Keratinocyte (primary cell): Measurements from ENCODE around the gene ZFPM1. TPM values are rescaled to one million over a fixed set of nuclear protein-coding genes. Genes with fewer than 3 reads are reported as not detected.

Experiments used
- DNase-seq: peaks from one replicate; pipeline ENCODE4 v3.0.0-alpha.2; 2011; ENCODE audit warnings: low read depth, missing footprints, low spot score
- FAIRE-seq: peaks from 2 replicates; lab custom pipeline; 2011; peaks lifted over from hg19 to GRCh38; lab: Jason Lieb, UNC
- H2AFZ ChIP-seq: 2 replicates; pipeline ENCODE4 v1.6.0; 2012; ENCODE audit warnings: low read length, control low read depth, inconsistent platforms; ENCODE audit not compliant: control insufficient read depth
- H3K27ac ChIP-seq: 2 replicates; pipeline ENCODE4 v1.5.1; 2011; ENCODE audit warnings: low read length; ENCODE audit not compliant: control insufficient read depth, insufficient read depth
- H3K27me3 ChIP-seq: 3 replicates; pipeline ENCODE4 v1.6.0; 2011; ENCODE audit warnings: low read length; ENCODE audit not compliant: control insufficient read depth, insufficient read depth; ENCODE audit errors: extremely low read depth
- H3K36me3 ChIP-seq, 2 experiments: 2 replicates in 1 of 2; 3 replicates in 1 of 2; pipeline ENCODE4 v1.5.1; 2011; ENCODE audit warnings: low read length in 2 of 2, mild to moderate bottlenecking in 1 of 2; ENCODE audit not compliant: control insufficient read depth in 2 of 2, insufficient read depth in 2 of 2; ENCODE audit errors: extremely low read depth in 1 of 2
- H3K4me1 ChIP-seq: 3 replicates; pipeline ENCODE4 v1.5.1; 2011; ENCODE audit warnings: low read length; ENCODE audit not compliant: control insufficient read depth, insufficient read depth; ENCODE audit errors: extremely low read depth
- H3K4me2 ChIP-seq: 3 replicates; pipeline ENCODE4 v1.6.0; 2011; ENCODE audit warnings: low read depth, low read length; ENCODE audit not compliant: control insufficient read depth, insufficient read depth; ENCODE audit errors: extremely low read depth
- H3K4me3 ChIP-seq, 3 experiments: fragments of 200-600 bp in 1 of 3; sonication (generic) in 1 of 3; 2 replicates in 2 of 3; 3 replicates in 1 of 3; pipeline ENCODE4 v1.5.1; 2011 to 2016; ENCODE audit warnings: low read length in 3 of 3, mild to moderate bottlenecking in 3 of 3, control low read depth in 2 of 3, inconsistent platforms in 1 of 3, low read depth in 1 of 3, mixed read lengths in 1 of 3, mixed run types in 1 of 3, moderate library complexity in 1 of 3; ENCODE audit not compliant: control insufficient read depth in 2 of 3, insufficient read depth in 2 of 3; ENCODE audit errors: extremely low read depth in 1 of 3
- H3K79me2 ChIP-seq: 2 replicates; pipeline ENCODE4 v1.6.0; 2012; ENCODE audit warnings: low read length; ENCODE audit not compliant: control insufficient read depth, insufficient read depth
- H3K9ac ChIP-seq: 3 replicates; pipeline ENCODE4 v1.6.0; 2011; ENCODE audit warnings: low read length; ENCODE audit not compliant: control insufficient read depth, insufficient read depth; ENCODE audit errors: extremely low read depth
- H3K9me1 ChIP-seq: 3 replicates; pipeline ENCODE4 v1.6.0; 2011; ENCODE audit warnings: low read length; ENCODE audit not compliant: control insufficient read depth, insufficient read depth; ENCODE audit errors: extremely low read depth
- H3K9me3 ChIP-seq: 2 replicates; pipeline ENCODE4 v1.5.1; 2012; ENCODE audit warnings: low read depth, low read length; ENCODE audit not compliant: control insufficient read depth
- H4K20me1 ChIP-seq: 3 replicates; pipeline ENCODE4 v1.6.0; 2011; ENCODE audit warnings: low read length; ENCODE audit not compliant: control insufficient read depth, insufficient read depth; ENCODE audit errors: extremely low read depth
- CTCF ChIP-seq, 3 experiments: IDR thresholded peaks in 1 of 3; conservative IDR thresholded peaks in 1 of 3; optimal IDR thresholded peaks in 1 of 3; 2 replicates in 2 of 3; 3 replicates in 1 of 3; pipeline versions ENCODE3 to v1.5.1; 2011; ENCODE audit warnings: low read length in 3 of 3, mild to moderate bottlenecking in 3 of 3, moderate library complexity in 2 of 3, control low read depth in 1 of 3, inconsistent platforms in 1 of 3; ENCODE audit not compliant: insufficient read depth in 2 of 3; ENCODE audit errors: extremely low read depth in 1 of 3
- EZH2 ChIP-seq: IDR thresholded peaks from one replicate; pipeline ENCODE4 v1.6.1; 2012; ENCODE audit warnings: inconsistent platforms, mild to moderate bottlenecking, low read length, moderate library complexity
- dilution Hi-C: fragments of 300-500 bp; cut with MboI; formaldehyde crosslinking; loops from one replicate; pipeline ENCODE4 v1.7.0; 2020; ENCODE audit warnings: low sequenced_read_pairs; ENCODE audit not compliant: extremely low pct_ligation_motif_present
- polyA plus RNA-seq, 5 experiments: library from polyadenylated mRNA; depleted of rRNA in 3 of 5; stranded (reverse) in 3 of 5; stranded (forward) in 1 of 5; unstranded in 1 of 5; fragments of >200 nt; gene quantifications; 1 replicate in 1 of 5; 2 replicates in 3 of 5; 3 replicates in 1 of 5; pipeline versions ENCODE4 v1.2.1 to v1.2.3, GENCODE V29; 2011 to 2012; ENCODE audit warnings: missing spikeins in 2 of 5, low read depth in 1 of 5, low replicate concordance in 1 of 5

ZFPM1 gene
- polyA plus RNA-seq, 1 donor (not counting 4 experiments of a cell fraction or from before 2014, with no cell fraction given) = 0.42 TPM

GRCh38 chr16:88414521-88415380 lies 38.3 kb upstream of the ZFPM1 start:
- H3K27me3 ChIP-seq = peaks cover 11% of the 10 kb centered on the region
- no peaks in the 10 kb centered on the region for H3K9me3 ChIP-seq
- TF ChIP-seq CTCF (optimal IDR thresholded peaks at IDR 0.05 in 1 of 3, IDR thresholded peaks at IDR 0.05 in 1 of 3, conservative IDR thresholded peaks at IDR 0.05 in 1 of 3; ENCODE audit: extremely low read depth in 1 of 3, insufficient read depth in 2 of 3, low read length in 3 of 3) (no peak), EZH2 (no peak)
- H3K9ac ChIP-seq = no peak overlapping the region
- no peaks in the 10 kb centered on the region for H3K4me1 ChIP-seq
- no peaks in the 10 kb centered on the region for H3K79me2 ChIP-seq
- no peak overlapping the region for H3K4me2 ChIP-seq
- DNase-seq (no peak), FAIRE-seq (no peak)
- no peaks in the 10 kb centered on the region for H3K36me3 ChIP-seq
- no peaks in the 10 kb centered on the region for H3K9me1 ChIP-seq
- no peak overlapping the region for H3K4me3 ChIP-seq
- dilution Hi-C loops = no loop called here
- H4K20me1 ChIP-seq = no peaks in the 10 kb centered on the region
- H3K27ac ChIP-seq = no peak overlapping the region
- H2AFZ ChIP-seq = no peak overlapping the region

GRCh38 chr16:88415381-88415705 lies 37.7 kb upstream of the ZFPM1 start:
- Histone ChIP-seq H3K9me1 (no peaks in the 10 kb centered on the region), H3K79me2 (no peaks in the 10 kb centered on the region), H3K36me3 (no peaks in the 10 kb centered on the region), H3K9me3 (no peaks in the 10 kb centered on the region), H3K9ac (no peak overlapping the region), H3K4me2 (no peak overlapping the region), H3K27ac (no peak overlapping the region), H3K4me1 (no peaks in the 10 kb centered on the region), H3K4me3 (no peak overlapping the region), H4K20me1 (no peaks in the 10 kb centered on the region), H3K27me3 (peaks cover 14% of the 10 kb centered on the region), H2AFZ (no peak overlapping the region)
- DNase-seq (no peak), FAIRE-seq (no peak)
- TF ChIP-seq CTCF (optimal IDR thresholded peaks at IDR 0.05 in 1 of 3, IDR thresholded peaks at IDR 0.05 in 1 of 3, conservative IDR thresholded peaks at IDR 0.05 in 1 of 3; ENCODE audit: extremely low read depth in 1 of 3, insufficient read depth in 2 of 3, low read length in 3 of 3) (no peak), EZH2 (no peak)
- dilution Hi-C loops = no loop called here
